Measurements from ENCODE around the gene CEP135.

Gene CEP135

DNA sequence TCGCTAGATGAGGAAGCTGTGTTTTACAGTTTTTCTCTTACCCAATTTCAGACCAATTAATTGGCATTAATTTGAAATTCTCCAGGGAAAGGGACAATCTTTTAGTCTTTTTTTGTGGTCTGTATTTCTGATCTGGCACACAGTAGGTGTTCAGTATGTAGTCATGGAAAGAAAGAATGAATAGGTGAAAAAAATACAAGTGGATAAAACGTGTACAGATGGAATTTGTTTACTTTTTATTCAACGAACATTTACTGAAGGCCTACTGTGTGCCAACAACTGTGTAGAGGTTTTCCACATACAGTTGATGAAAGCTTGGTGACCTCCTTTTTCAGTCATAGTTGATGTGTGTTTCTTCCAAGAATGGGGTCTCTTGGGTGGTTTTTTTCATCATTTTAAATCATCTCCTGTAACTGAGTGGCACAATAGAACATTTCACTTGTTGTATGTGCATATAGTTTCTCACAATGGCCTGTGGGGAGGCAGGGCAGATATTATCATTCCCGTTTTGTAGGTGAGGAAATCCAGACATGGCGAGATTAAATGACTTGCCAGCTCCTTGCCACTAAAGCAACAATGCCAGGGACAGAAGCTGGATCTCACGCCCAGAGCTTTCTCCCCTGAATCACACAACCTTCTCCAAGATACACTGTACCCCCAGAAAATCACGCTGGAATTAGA is 102.4 kb downstream of the CEP135 start:
- no peak overlapping the region for H3K4me3 ChIP-seq (ENCODE audit: low read depth in 1 of 2, low read length in 2 of 2)
- TF ChIP-seq, protein P1, sequence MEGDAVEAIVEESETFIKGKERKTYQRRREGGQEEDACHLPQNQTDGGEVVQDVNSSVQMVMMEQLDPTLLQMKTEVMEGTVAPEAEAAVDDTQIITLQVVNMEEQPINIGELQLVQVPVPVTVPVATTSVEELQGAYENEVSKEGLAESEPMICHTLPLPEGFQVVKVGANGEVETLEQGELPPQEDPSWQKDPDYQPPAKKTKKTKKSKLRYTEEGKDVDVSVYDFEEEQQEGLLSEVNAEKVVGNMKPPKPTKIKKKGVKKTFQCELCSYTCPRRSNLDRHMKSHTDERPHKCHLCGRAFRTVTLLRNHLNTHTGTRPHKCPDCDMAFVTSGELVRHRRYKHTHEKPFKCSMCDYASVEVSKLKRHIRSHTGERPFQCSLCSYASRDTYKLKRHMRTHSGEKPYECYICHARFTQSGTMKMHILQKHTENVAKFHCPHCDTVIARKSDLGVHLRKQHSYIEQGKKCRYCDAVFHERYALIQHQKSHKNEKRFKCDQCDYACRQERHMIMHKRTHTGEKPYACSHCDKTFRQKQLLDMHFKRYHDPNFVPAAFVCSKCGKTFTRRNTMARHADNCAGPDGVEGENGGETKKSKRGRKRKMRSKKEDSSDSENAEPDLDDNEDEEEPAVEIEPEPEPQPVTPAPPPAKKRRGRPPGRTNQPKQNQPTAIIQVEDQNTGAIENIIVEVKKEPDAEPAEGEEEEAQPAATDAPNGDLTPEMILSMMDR (IDR thresholded peaks at IDR 0.05; ENCODE audit: borderline replicate concordance, extremely low read depth, low read length, poor library complexity, severe bottlenecking) = no peak
- TF ChIP-seq EZH2 (IDR thresholded peaks at IDR 0.05; ENCODE audit: borderline replicate concordance, low read depth, low read length, severe bottlenecking) = no peak
- no peak overlapping the region for H2AFZ ChIP-seq (ENCODE audit: low read depth, low read length)

DNA sequence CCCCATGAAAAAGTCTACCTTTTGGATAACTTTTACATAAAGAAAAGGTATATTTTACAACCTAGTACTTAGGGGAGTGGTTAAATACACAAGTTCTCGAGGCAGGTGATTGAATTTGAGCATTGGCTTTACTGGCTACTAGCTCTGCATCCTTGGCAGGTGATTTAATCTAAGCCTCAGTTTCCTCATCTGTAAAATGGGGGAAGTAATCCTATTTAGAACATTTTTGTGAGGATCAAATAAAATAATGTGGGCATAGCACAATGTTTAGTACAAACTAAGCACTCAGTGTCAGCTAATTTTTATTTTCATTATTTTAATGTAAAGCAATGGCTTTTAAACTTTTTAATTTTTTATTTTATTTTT is 102.9 kb downstream of the CEP135 start:
- Histone ChIP-seq H2AFZ (ENCODE audit: low read depth, low read length) (no peak overlapping the region), H3K27ac (ENCODE audit: low read length) (no peak overlapping the region), H3K9ac (ENCODE audit: low read depth, low read length) (no peak overlapping the region), H3K4me3 (ENCODE audit: low read depth in 1 of 2, low read length in 2 of 2) (no peak overlapping the region), H3K27me3 (ENCODE audit: insufficient read depth, low read length, poor library complexity) (no peaks in the 10 kb centered on the region), H3K79me2 (ENCODE audit: insufficient read depth, low read length) (no peaks in the 10 kb centered on the region), H3K4me2 (ENCODE audit: insufficient read depth, low read length) (no peak overlapping the region), H3K4me1 (ENCODE audit: insufficient read depth, low read length) (no peaks in the 10 kb centered on the region), H3K9me3 (ENCODE audit: insufficient read depth, low read length, severe bottlenecking) (no peaks in the 10 kb centered on the region), H4K20me1 (ENCODE audit: insufficient read depth, low read length) (no peaks in the 10 kb centered on the region), H3K36me3 (ENCODE audit: insufficient read depth, low read length) (no peaks in the 10 kb centered on the region)
- ATAC-seq (ENCODE audit: insufficient read depth, low read depth) (no peak), DNase-seq (no peak)
- TF ChIP-seq EZH2 (IDR thresholded peaks at IDR 0.05; ENCODE audit: borderline replicate concordance, low read depth, low read length, severe bottlenecking) = no peak
- TF ChIP-seq, protein P1 (IDR thresholded peaks at IDR 0.05; ENCODE audit: borderline replicate concordance, extremely low read depth, low read length, poor library complexity, severe bottlenecking) = no peak

More for the DNA sequence above, 102.4 kb downstream of the CEP135 start:
- ATAC-seq (ENCODE audit: insufficient read depth, low read depth) = no peak
- DNase-seq = no peak
- Histone ChIP-seq H3K9ac (ENCODE audit: low read depth, low read length) (no peak overlapping the region), H3K27me3 (ENCODE audit: insufficient read depth, low read length, poor library complexity) (no peaks in the 10 kb centered on the region), H3K27ac (ENCODE audit: low read length) (no peak overlapping the region), H3K9me3 (ENCODE audit: insufficient read depth, low read length, severe bottlenecking) (no peaks in the 10 kb centered on the region), H4K20me1 (ENCODE audit: insufficient read depth, low read length) (no peaks in the 10 kb centered on the region), H3K79me2 (ENCODE audit: insufficient read depth, low read length) (no peaks in the 10 kb centered on the region), H3K4me1 (ENCODE audit: insufficient read depth, low read length) (no peaks in the 10 kb centered on the region), H3K4me2 (ENCODE audit: insufficient read depth, low read length) (no peak overlapping the region), H3K36me3 (ENCODE audit: insufficient read depth, low read length) (no peaks in the 10 kb centered on the region)

DNA sequence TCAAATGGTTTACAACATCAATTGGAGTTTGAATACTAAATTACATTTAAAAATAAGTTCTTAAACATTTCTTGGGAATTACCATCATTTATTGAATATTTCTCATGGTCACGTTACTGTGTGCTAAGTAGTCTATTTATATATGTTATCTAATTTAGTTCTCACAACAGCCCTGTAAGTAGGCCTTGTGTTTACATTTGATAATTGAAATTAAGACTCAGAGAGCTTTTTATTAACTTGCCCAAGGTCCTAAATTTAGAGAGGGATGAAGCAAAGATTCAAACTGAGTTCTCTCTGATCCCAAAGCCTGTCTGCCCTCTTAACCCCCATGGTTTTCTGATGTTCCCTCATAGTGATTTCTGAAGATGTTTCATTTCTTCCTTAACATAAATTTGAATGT is 103.7 kb downstream of the CEP135 start:
- no peak overlapping the region for H3K4me3 ChIP-seq (ENCODE audit: low read depth in 1 of 2, low read length in 2 of 2)
- H3K9ac ChIP-seq (ENCODE audit: low read depth, low read length) = no peak overlapping the region
- H3K9me3 ChIP-seq (ENCODE audit: insufficient read depth, low read length, severe bottlenecking) = no peaks in the 10 kb centered on the region
- no peak for TF ChIP-seq EZH2 (IDR thresholded peaks at IDR 0.05; ENCODE audit: borderline replicate concordance, low read depth, low read length, severe bottlenecking)
- TF ChIP-seq, protein P1 (IDR thresholded peaks at IDR 0.05; ENCODE audit: borderline replicate concordance, extremely low read depth, low read length, poor library complexity, severe bottlenecking) = no peak
- no peak overlapping the region for H3K4me2 ChIP-seq (ENCODE audit: insufficient read depth, low read length)
- no peaks in the 10 kb centered on the region for H3K4me1 ChIP-seq (ENCODE audit: insufficient read depth, low read length)
- H3K36me3 ChIP-seq (ENCODE audit: insufficient read depth, low read length) = no peaks in the 10 kb centered on the region
- no peak overlapping the region for H2AFZ ChIP-seq (ENCODE audit: low read depth, low read length)
- DNase-seq (no peak), ATAC-seq (ENCODE audit: insufficient read depth, low read depth) (no peak)
- no peaks in the 10 kb centered on the region for H3K79me2 ChIP-seq (ENCODE audit: insufficient read depth, low read length)
- H3K27me3 ChIP-seq (ENCODE audit: insufficient read depth, low read length, poor library complexity) = no peaks in the 10 kb centered on the region
- no peak overlapping the region for H3K27ac ChIP-seq (ENCODE audit: low read length)
- no peaks in the 10 kb centered on the region for H4K20me1 ChIP-seq (ENCODE audit: insufficient read depth, low read length)
